GM21737 (cell line): ENCODE results near the gene OR1M1.
A peak's percentile ranks its signal among the peaks of the same experiment; 100 is the strongest.

Experiments
- ATAC-seq: cut with Tn5 transposase; IDR thresholded peaks from one replicate; pipeline ENCODE4 v1.9.1; 2021; ENCODE audit warnings: mild to moderate bottlenecking, moderate library complexity; ENCODE audit not compliant: unreplicated experiment

OR1M1 gene

GRCh38 chr19:9075064-9075949 is 11.6 kb upstream of the OR1M1 start:
- no peak for ATAC-seq

- ATAC-seq, result no peak
Measured at GRCh38 chr19:9076901-9077300, 10.0 kb upstream of the OR1M1 start.

- no peak for ATAC-seq
Measured at GRCh38 chr19:9078651-9079050, 8.2 kb upstream of the OR1M1 start.

- ATAC-seq, result no peak
Measured at GRCh38 chr19:9107375-9107774, 20.5 kb downstream of the OR1M1 start, which contains the start of gene OR7G2. TSS of gene OR7G2 (minus strand) at chr19:9107475. CDS start at chr19:9103243, 4,232 bp downstream.

- no peak for ATAC-seq
Measured at GRCh38 chr19:9109959-9110358, 23.1 kb downstream of the OR1M1 start.

GRCh38 chr19:9115307-9115813 is 28.5 kb downstream of the OR1M1 start, which contains the start of gene OR7G1:
TSS of gene OR7G1 (minus strand) at chr19:9115763. CDS start at chr19:9115763, 0 bp downstream.
- ATAC-seq, result no peak

- ATAC-seq, result no peak
Measured at GRCh38 chr19:9116547-9116946, 29.7 kb downstream of the OR1M1 start.

- no peak for ATAC-seq
Measured at GRCh38 chr19:9126900-9127405, 40.1 kb downstream of the OR1M1 start, which contains the start of gene OR7G3. TSS of gene OR7G3 (minus strand) at chr19:9126950. CDS start at chr19:9126950, 0 bp downstream.

- ATAC-seq, result no peak
Measured at GRCh38 chr19:9128171-9128570, 41.3 kb downstream of the OR1M1 start.

- ATAC-seq, result no peak
Measured at GRCh38 chr19:9130965-9131364, 44.1 kb downstream of the OR1M1 start.

GRCh38 chr19:9132422-9132821 is 45.6 kb downstream of the OR1M1 start:
- no peak for ATAC-seq

GRCh38 chr19:9139609-9140158 is 52.8 kb downstream of the OR1M1 start:
- no peak for ATAC-seq

- peak; percentile 88 for ATAC-seq
Measured at GRCh38 chr19:9140159-9140874, 53.5 kb downstream of the OR1M1 start, which contains the start of gene ZNF317. TSS of gene ZNF317 (plus strand) at chr19:9140397. CDS start at chr19:9156017, 15,620 bp downstream.

GRCh38 chr19:9144920-9145319 is 58.1 kb downstream of the OR1M1 start:
- no peak for ATAC-seq
